Smooth muscle cell (in vitro differentiated cells): ENCODE data around the gene HNF1B. TPM values are rescaled to one million over a fixed set of nuclear protein-coding genes. Genes with fewer than 3 reads are reported as not detected.

Experiments used
- DNase-seq: peaks from one replicate; lab custom pipeline; 2025; ENCODE audit not compliant: unreplicated experiment; lab: John Stamatoyannopoulos, UW
- H2AFZ ChIP-seq: fragments of 200-600 bp; sonication (generic); 2 replicates; pipeline ENCODE4 v1.6.0; 2016; ENCODE audit warnings: antibody characterized with exemption, low read depth, mild to moderate bottlenecking
- H3F3A ChIP-seq: fragments of 200-600 bp; sonication (generic); 2 replicates; pipeline ENCODE4 v1.6.0; 2017; ENCODE audit warnings: antibody characterized with exemption, low read depth
- H3K27ac ChIP-seq: fragments of 200-600 bp; sonication (generic); 2 replicates; pipeline ENCODE4 v1.5.1; 2016; ENCODE audit warnings: low read depth, mild to moderate bottlenecking
- H3K27me3 ChIP-seq: fragments of 200-600 bp; sonication (generic); 2 replicates; pipeline ENCODE4 v1.6.1; 2016; ENCODE audit warnings: low read depth, mild to moderate bottlenecking
- H3K36me3 ChIP-seq: fragments of 200-600 bp; sonication (generic); 2 replicates; pipeline ENCODE4 v1.5.1; 2016; ENCODE audit warnings: low read depth
- H3K4me1 ChIP-seq: fragments of 200-600 bp; sonication (generic); 2 replicates; pipeline ENCODE4 v1.5.1; 2016; ENCODE audit warnings: low read depth
- H3K4me2 ChIP-seq: fragments of 200-600 bp; sonication (generic); 2 replicates; pipeline ENCODE4 v1.6.0; 2016; ENCODE audit warnings: mild to moderate bottlenecking
- H3K4me3 ChIP-seq: fragments of 200-600 bp; sonication (generic); 2 replicates; pipeline ENCODE4 v1.5.1; 2016; ENCODE audit warnings: mild to moderate bottlenecking
- H3K79me2 ChIP-seq: fragments of 200-600 bp; sonication (generic); 2 replicates; pipeline ENCODE4 v1.6.0; 2016; ENCODE audit warnings: low read depth, mild to moderate bottlenecking
- H3K9ac ChIP-seq: fragments of 200-600 bp; sonication (generic); 2 replicates; pipeline ENCODE4 v1.6.0; 2016; ENCODE audit warnings: low read depth
- H3K9me3 ChIP-seq: fragments of 200-600 bp; sonication (generic); replicated peaks from 2 replicates; pipeline ENCODE4 v1.5.1; 2016; ENCODE audit warnings: low read depth
- H4K20me1 ChIP-seq: fragments of 200-600 bp; sonication (generic); 2 replicates; pipeline ENCODE4 v1.6.0; 2016; ENCODE audit warnings: low read depth
- WGBS: methylation state at CpG from one replicate; pipeline ENCODE4 v1.1.7; 2016; ENCODE audit warnings: low lambda C conversion rate; 5-methylcytosine and 5-hydroxymethylcytosine counted together
- polyA plus RNA-seq: library from polyadenylated mRNA; unstranded; fragments of >200 nt; fragmentation: Nextera tagmentation; extraction: Ambion mirVana; gene quantifications from 2 replicates; pipeline ENCODE4 v1.2.1, GENCODE V29; 2016
- total RNA-seq: library from RNA; depleted of rRNA; stranded (reverse); fragments of >200 nt; gene quantifications from 2 replicates; pipeline ENCODE4 v1.2.3, GENCODE V29; 2014
- TF ChIP-seq, protein P1 (sequence below): fragments of 200-600 bp; sonication (generic); IDR thresholded peaks from 2 replicates; pipeline ENCODE4 v1.5.1; 2017; ENCODE audit warnings: borderline replicate concordance, mild to moderate bottlenecking, antibody characterized with exemption; ENCODE audit not compliant: insufficient read depth, poor library complexity, severe bottlenecking

Gene HNF1B
- total and polyA plus RNA-seq, 2 experiments from 2014 or later = not detected

DNA sequence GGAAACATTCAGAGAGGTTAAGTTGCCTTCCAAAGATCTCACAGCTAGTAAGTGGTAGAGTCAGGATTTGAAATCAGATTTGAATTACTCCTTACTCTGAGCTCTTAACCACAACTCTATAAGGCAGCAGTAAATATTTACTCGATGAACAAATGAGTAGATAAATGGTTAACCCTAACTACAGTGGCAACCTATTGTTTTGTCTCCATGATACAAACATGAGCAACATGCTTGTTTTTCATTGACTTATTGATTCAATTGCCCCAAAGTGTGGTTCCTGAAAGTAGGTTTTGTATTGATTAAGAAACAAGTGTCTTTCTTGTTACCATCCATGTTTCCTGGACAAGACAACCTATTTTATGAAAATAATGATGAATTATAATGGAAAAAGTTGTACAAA lies 66.8 kb downstream of the HNF1B start:
- H3K9me3 ChIP-seq = no peaks in the 10 kb centered on the region
- H3K4me2 ChIP-seq = no peak overlapping the region
- H3K4me3 ChIP-seq = no peak overlapping the region
- H3F3A ChIP-seq = no peaks in the 10 kb centered on the region
- no peaks in the 10 kb centered on the region for H3K4me1 ChIP-seq
- H3K9ac ChIP-seq = no peak overlapping the region
- 88% methylated on average over 1 of the region's 1 CpG for WGBS
- H3K79me2 ChIP-seq = no peaks in the 10 kb centered on the region
- no peaks in the 10 kb centered on the region for H3K27me3 ChIP-seq
- no peak overlapping the region for H3K27ac ChIP-seq
- no peaks in the 10 kb centered on the region for H3K36me3 ChIP-seq
- no peaks in the 10 kb centered on the region for H4K20me1 ChIP-seq
- no peak for DNase-seq
- no peak overlapping the region for H2AFZ ChIP-seq
- TF ChIP-seq, protein P1, sequence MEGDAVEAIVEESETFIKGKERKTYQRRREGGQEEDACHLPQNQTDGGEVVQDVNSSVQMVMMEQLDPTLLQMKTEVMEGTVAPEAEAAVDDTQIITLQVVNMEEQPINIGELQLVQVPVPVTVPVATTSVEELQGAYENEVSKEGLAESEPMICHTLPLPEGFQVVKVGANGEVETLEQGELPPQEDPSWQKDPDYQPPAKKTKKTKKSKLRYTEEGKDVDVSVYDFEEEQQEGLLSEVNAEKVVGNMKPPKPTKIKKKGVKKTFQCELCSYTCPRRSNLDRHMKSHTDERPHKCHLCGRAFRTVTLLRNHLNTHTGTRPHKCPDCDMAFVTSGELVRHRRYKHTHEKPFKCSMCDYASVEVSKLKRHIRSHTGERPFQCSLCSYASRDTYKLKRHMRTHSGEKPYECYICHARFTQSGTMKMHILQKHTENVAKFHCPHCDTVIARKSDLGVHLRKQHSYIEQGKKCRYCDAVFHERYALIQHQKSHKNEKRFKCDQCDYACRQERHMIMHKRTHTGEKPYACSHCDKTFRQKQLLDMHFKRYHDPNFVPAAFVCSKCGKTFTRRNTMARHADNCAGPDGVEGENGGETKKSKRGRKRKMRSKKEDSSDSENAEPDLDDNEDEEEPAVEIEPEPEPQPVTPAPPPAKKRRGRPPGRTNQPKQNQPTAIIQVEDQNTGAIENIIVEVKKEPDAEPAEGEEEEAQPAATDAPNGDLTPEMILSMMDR = no peak

DNA sequence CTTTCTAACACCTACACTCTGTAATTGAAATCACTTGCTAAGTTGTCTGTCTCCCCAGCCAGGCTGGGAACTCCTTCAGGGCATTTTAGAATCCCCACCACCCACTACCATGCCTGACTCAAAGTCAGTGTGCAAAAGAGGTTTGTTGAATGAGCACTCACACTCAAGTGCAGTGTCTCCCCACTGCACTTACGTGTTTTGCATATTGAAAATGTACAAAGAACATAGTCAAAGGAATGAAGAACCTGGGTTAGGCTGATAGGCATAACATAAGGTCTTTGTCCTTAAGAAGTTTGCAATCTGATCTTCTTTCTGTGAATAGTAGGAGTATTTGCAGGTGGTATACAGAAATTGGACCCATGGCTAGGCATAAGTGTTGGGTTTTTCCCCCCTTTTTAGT lies 67.8 kb downstream of the HNF1B start:
- Histone ChIP-seq H4K20me1 (no peaks in the 10 kb centered on the region), H3K79me2 (no peaks in the 10 kb centered on the region), H3F3A (no peaks in the 10 kb centered on the region), H2AFZ (no peak overlapping the region), H3K4me1 (no peaks in the 10 kb centered on the region), H3K9ac (no peak overlapping the region), H3K27ac (no peak overlapping the region), H3K4me3 (no peak overlapping the region), H3K27me3 (no peaks in the 10 kb centered on the region), H3K36me3 (no peaks in the 10 kb centered on the region), H3K4me2 (no peak overlapping the region), H3K9me3 (no peaks in the 10 kb centered on the region)
- TF ChIP-seq, protein P1 = no peak
- no peak for DNase-seq
- WGBS = 81% methylated on average over 1 of the region's 1 CpG

GRCh38 chr17:37676115-37676925 lies 68.5 kb downstream of the HNF1B start:
- H3K4me3 ChIP-seq = no peak overlapping the region
- no peak overlapping the region for H3K4me2 ChIP-seq
- no peaks in the 10 kb centered on the region for H3K36me3 ChIP-seq
- H3K27me3 ChIP-seq = no peaks in the 10 kb centered on the region
- 75% methylated on average over 7 of the region's 7 CpGs for WGBS
- H3K79me2 ChIP-seq = no peaks in the 10 kb centered on the region
- TF ChIP-seq, protein P1 = no peak
- peaks cover 3% of the 10 kb centered on the region for H3K4me1 ChIP-seq
- no peak overlapping the region for H3K9ac ChIP-seq
- no peak overlapping the region for H2AFZ ChIP-seq
- no peaks in the 10 kb centered on the region for H3F3A ChIP-seq
- no peaks in the 10 kb centered on the region for H3K9me3 ChIP-seq
- DNase-seq = no peak
- H3K27ac ChIP-seq = no peak overlapping the region
- H4K20me1 ChIP-seq = no peaks in the 10 kb centered on the region

DNA sequence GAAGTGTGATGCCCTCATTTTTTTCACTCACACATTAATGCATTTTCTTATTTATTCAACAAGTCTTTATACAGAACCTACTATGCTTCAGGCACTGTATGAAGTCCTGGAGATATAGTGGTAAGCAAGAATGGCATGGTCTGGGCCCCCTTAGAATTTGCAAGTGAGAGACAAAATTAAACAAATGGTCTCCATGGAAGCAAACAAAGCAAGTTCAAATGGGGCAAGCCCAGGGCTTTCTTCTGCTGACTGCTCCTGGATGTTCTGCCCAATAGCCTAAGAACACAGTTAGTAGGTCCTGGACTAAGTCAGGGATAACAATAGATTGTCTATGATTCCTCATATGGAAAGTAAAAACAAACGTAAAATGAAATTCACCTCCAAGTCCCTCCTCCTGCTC lies 70.3 kb downstream of the HNF1B start:
- no peak overlapping the region for H3K4me2 ChIP-seq
- 82% methylated on average over 1 of the region's 1 CpG for WGBS
- no peak overlapping the region for H3K9ac ChIP-seq
- TF ChIP-seq, protein P1 = no peak
- no peaks in the 10 kb centered on the region for H3F3A ChIP-seq
- H4K20me1 ChIP-seq = no peaks in the 10 kb centered on the region
- no peak overlapping the region for H3K4me3 ChIP-seq
- peaks cover 7% of the 10 kb centered on the region for H3K4me1 ChIP-seq
- H3K36me3 ChIP-seq = no peaks in the 10 kb centered on the region
- no peaks in the 10 kb centered on the region for H3K27me3 ChIP-seq
- H3K27ac ChIP-seq = no peak overlapping the region
- no peak for DNase-seq
- no peak overlapping the region for H2AFZ ChIP-seq
- H3K79me2 ChIP-seq = no peaks in the 10 kb centered on the region
- no peaks in the 10 kb centered on the region for H3K9me3 ChIP-seq
